ENCODE results near the gene SLC52A3.

The SLC52A3 gene

GRCh38 chr20:764255-764654, 4.0 kb downstream of the SLC52A3 start:
- DNase-seq, result no peak

GRCh38 chr20:761418-762381, 6.6 kb downstream of the SLC52A3 start:
- DNase-seq, result no peak

- peak; percentile 60 for DNase-seq
Observed at GRCh38 chr20:760751-761417, 7.4 kb downstream of the SLC52A3 start.

GRCh38 chr20:757506-757905, 10.8 kb downstream of the SLC52A3 start:
- no peak for DNase-seq

- DNase-seq, result no peak
Observed at GRCh38 chr20:755941-756340, 12.4 kb downstream of the SLC52A3 start.

- no peak for DNase-seq
Observed at GRCh38 chr20:754904-755303, 13.4 kb downstream of the SLC52A3 start.

GRCh38 chr20:753897-754635, 14.2 kb downstream of the SLC52A3 start:
- DNase-seq, result no peak

GRCh38 chr20:753136-753535, 15.2 kb downstream of the SLC52A3 start:
- no peak for DNase-seq

GRCh38 chr20:752291-752690, 16.0 kb downstream of the SLC52A3 start:
- DNase-seq, result no peak

- DNase-seq, result no peak
Observed at GRCh38 chr20:751761-752160, 16.5 kb downstream of the SLC52A3 start.

- DNase-seq, result no peak
Observed at GRCh38 chr20:750801-751200, 17.5 kb downstream of the SLC52A3 start.

- no peak for DNase-seq
Observed at GRCh38 chr20:745683-746301, 22.5 kb downstream of the SLC52A3 start.

- no peak for DNase-seq
Observed at GRCh38 chr20:742156-742555, 26.1 kb downstream of the SLC52A3 start.

GRCh38 chr20:741620-742019, 26.7 kb downstream of the SLC52A3 start:
- no peak for DNase-seq

GRCh38 chr20:740162-740561, 28.1 kb downstream of the SLC52A3 start:
- DNase-seq, result no peak

GRCh38 chr20:739736-740135, 28.6 kb downstream of the SLC52A3 start:
- DNase-seq, result no peak

GRCh38 chr20:733861-734260, 34.4 kb downstream of the SLC52A3 start:
- DNase-seq, result peak; percentile 71

GRCh38 chr20:732727-733126, 35.6 kb downstream of the SLC52A3 start:
- peak; percentile 75 for DNase-seq

GRCh38 chr20:731891-732560, 36.3 kb downstream of the SLC52A3 start:
- no peak for DNase-seq

GRCh38 chr20:730005-730404, 38.3 kb downstream of the SLC52A3 start:
- DNase-seq, result no peak

- peak; percentile 93 for DNase-seq
Observed at GRCh38 chr20:728256-728944, 39.9 kb downstream of the SLC52A3 start.

- DNase-seq, result no peak
Observed at GRCh38 chr20:726160-726559, 42.1 kb downstream of the SLC52A3 start.

Data from NCI-H82 (cell line).